ENCODE results near the gene HLA-B. TPM values are rescaled to one million over a fixed set of nuclear protein-coding genes. Genes with fewer than 3 reads are reported as not detected.

Gene HLA-B
- total and polyA plus RNA-seq, 2 of the 8 experiments (the other 6 are each of a cell fraction or from before 2014, with no cell fraction given): 154 to 233 TPM

GRCh38 chr6:31354864-31355582 lies 2.0 kb downstream of the HLA-B start (continued):
- TF ChIP-seq ATF2 (IDR thresholded peaks at IDR 0.05; ENCODE audit: low read length): no peak
- TF ChIP-seq SP4 (IDR thresholded peaks at IDR 0.05; ENCODE audit: low read length): no peak
- no peak for TF ChIP-seq CTCF (IDR thresholded peaks at IDR 0.05; ENCODE audit: control extremely low read depth in 1 of 3, insufficient read depth in 1 of 3, low read depth in 1 of 3, low read length in 3 of 3)
